Esophagus squamous epithelium (tissue), 4 donors: Measurements from ENCODE around the gene PTPRG.

Experiments
- POLR2A ChIP-seq, 4 donors: fragments of 450-650 bp; IDR thresholded peaks; one replicate each; pipeline ENCODE4 v1.6.1; 2017; ENCODE audit warnings: antibody characterized with exemption in 4 of 4, mild to moderate bottlenecking in 4 of 4, moderate library complexity in 3 of 4
- TF ChIP-seq, protein P1 (sequence below), 6 experiments: fragments of 450-650 bp in 4 of 6; fragments of 200-600 bp in 2 of 6; sonication (generic) in 2 of 6; IDR thresholded peaks; one replicate each; pipeline ENCODE4 v1.5.1; 2016 to 2019; ENCODE audit warnings: antibody characterized with exemption in 6 of 6, mild to moderate bottlenecking in 4 of 6, moderate library complexity in 4 of 6

DNA sequence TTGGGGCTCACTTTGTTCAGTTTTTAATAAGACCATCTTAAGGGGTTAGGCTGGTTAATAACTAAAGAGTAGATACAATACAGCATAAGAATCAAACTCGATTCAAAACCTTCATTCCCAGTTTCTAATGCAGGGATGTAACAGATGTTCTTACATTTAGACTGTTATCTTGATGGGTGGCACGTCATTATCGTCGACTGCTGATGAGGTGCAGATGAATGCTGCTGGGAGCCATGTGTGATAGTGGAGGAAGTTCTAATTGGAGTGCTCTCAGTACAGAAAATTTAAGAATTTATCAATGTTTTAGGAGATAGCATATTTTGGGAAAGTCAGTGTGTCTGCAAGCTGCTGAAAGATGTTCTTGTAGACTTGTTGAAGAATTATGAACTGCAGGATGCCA, 331.5 kb downstream of the PTPRG start:
- TF ChIP-seq POLR2A (IDR thresholded peaks at IDR 0.05), result no peak
- TF ChIP-seq, protein P1, sequence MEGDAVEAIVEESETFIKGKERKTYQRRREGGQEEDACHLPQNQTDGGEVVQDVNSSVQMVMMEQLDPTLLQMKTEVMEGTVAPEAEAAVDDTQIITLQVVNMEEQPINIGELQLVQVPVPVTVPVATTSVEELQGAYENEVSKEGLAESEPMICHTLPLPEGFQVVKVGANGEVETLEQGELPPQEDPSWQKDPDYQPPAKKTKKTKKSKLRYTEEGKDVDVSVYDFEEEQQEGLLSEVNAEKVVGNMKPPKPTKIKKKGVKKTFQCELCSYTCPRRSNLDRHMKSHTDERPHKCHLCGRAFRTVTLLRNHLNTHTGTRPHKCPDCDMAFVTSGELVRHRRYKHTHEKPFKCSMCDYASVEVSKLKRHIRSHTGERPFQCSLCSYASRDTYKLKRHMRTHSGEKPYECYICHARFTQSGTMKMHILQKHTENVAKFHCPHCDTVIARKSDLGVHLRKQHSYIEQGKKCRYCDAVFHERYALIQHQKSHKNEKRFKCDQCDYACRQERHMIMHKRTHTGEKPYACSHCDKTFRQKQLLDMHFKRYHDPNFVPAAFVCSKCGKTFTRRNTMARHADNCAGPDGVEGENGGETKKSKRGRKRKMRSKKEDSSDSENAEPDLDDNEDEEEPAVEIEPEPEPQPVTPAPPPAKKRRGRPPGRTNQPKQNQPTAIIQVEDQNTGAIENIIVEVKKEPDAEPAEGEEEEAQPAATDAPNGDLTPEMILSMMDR (IDR thresholded peaks at IDR 0.05), result no peak
